Measurements from ENCODE around the gene COL18A1. TPM values are rescaled to one million over a fixed set of nuclear protein-coding genes. Genes with fewer than 3 reads are reported as not detected.

COL18A1 gene
- total RNA-seq, 1 donor from 2014 or later = 52.6 TPM

GRCh38 chr21:45536301-45537081 lies 131.5 kb downstream of the COL18A1 start:
- Mint-ChIP-seq H3K9me3 (no peaks in the 10 kb centered on the region), H3K4me1 (peaks cover 33% of the 10 kb centered on the region), H3K36me3 (peaks cover 10% of the 10 kb centered on the region), H3K4me3 (no peak overlapping the region), H3K27me3 (ENCODE audit: insufficient read depth, low read depth) (peaks cover 6% of the 10 kb centered on the region), H3K27ac (peak overlapping the region; percentile 88)
- Histone ChIP-seq H3K9ac (no peak overlapping the region), H3K4me1 (peaks cover 12% of the 10 kb centered on the region), H2AFZ (replicated peaks) (no peak overlapping the region), H3K36me3 (no peaks in the 10 kb centered on the region), H3K4me2 (peak overlapping the region; percentile 42), H3K27ac (no peak overlapping the region), H3F3A (ENCODE audit: low read depth) (no peaks in the 10 kb centered on the region), H3K4me3 (no peak overlapping the region), H3K79me2 (ENCODE audit: low read depth) (peaks cover 20% of the 10 kb centered on the region), H4K20me1 (ENCODE audit: low read depth) (peaks cover 45% of the 10 kb centered on the region), H3K27me3 (no peaks in the 10 kb centered on the region), H3K9me3 (ENCODE audit: low read depth) (no peaks in the 10 kb centered on the region)
- TF ChIP-seq EZH2 (IDR thresholded peaks at IDR 0.05) (no peak), EZH2phosphoT487 (IDR thresholded peaks at IDR 0.05) (no peak), CTCF (IDR thresholded peaks at IDR 0.05) (no peak)
- DNase-seq (ENCODE audit: low spot score) = peak; percentile 49

- no peak overlapping the region for H3K4me3 Mint-ChIP-seq
- Histone ChIP-seq H3K9ac (no peak overlapping the region), H3K27me3 (no peaks in the 10 kb centered on the region), H3K36me3 (no peaks in the 10 kb centered on the region), H2AFZ (replicated peaks) (no peak overlapping the region), H3F3A (ENCODE audit: low read depth) (no peaks in the 10 kb centered on the region), H4K20me1 (ENCODE audit: low read depth) (peaks cover 46% of the 10 kb centered on the region), H3K4me1 (peaks cover 14% of the 10 kb centered on the region), H3K4me2 (peak overlapping the region; percentile 42), H3K27ac (no peak overlapping the region), H3K9me3 (ENCODE audit: low read depth) (no peaks in the 10 kb centered on the region), H3K79me2 (ENCODE audit: low read depth) (peaks cover 24% of the 10 kb centered on the region), H3K4me3 (no peak overlapping the region)
- H3K36me3 Mint-ChIP-seq = peaks cover 7% of the 10 kb centered on the region
- TF ChIP-seq EZH2phosphoT487 (IDR thresholded peaks at IDR 0.05) (no peak), EZH2 (IDR thresholded peaks at IDR 0.05) (no peak), CTCF (IDR thresholded peaks at IDR 0.05) (no peak)
- no peak for DNase-seq (ENCODE audit: low spot score)
- H3K9me3 Mint-ChIP-seq = no peaks in the 10 kb centered on the region
- peaks cover 6% of the 10 kb centered on the region for H3K27me3 Mint-ChIP-seq (ENCODE audit: insufficient read depth, low read depth)
- H3K27ac Mint-ChIP-seq = peak overlapping the region; percentile 85
- H3K4me1 Mint-ChIP-seq = peaks cover 33% of the 10 kb centered on the region
Observed at GRCh38 chr21:45537111-45537745, 132.3 kb downstream of the COL18A1 start.

GRCh38 chr21:45537746-45538291 lies 132.9 kb downstream of the COL18A1 start:
- Histone ChIP-seq H3F3A (ENCODE audit: low read depth) (no peaks in the 10 kb centered on the region), H3K27ac (no peak overlapping the region), H4K20me1 (ENCODE audit: low read depth) (peaks cover 46% of the 10 kb centered on the region), H3K4me2 (no peak overlapping the region), H3K9me3 (ENCODE audit: low read depth) (no peaks in the 10 kb centered on the region), H3K9ac (no peak overlapping the region), H3K36me3 (no peaks in the 10 kb centered on the region), H3K4me3 (no peak overlapping the region), H3K79me2 (ENCODE audit: low read depth) (peaks cover 24% of the 10 kb centered on the region), H3K4me1 (peaks cover 16% of the 10 kb centered on the region), H2AFZ (replicated peaks) (no peak overlapping the region), H3K27me3 (no peaks in the 10 kb centered on the region)
- no peaks in the 10 kb centered on the region for H3K9me3 Mint-ChIP-seq
- no peak overlapping the region for H3K4me3 Mint-ChIP-seq
- no peak for DNase-seq (ENCODE audit: low spot score)
- TF ChIP-seq EZH2 (IDR thresholded peaks at IDR 0.05) = no peak
- TF ChIP-seq CTCF (IDR thresholded peaks at IDR 0.05) = no peak
- TF ChIP-seq EZH2phosphoT487 (IDR thresholded peaks at IDR 0.05) = no peak
- peaks cover 33% of the 10 kb centered on the region for H3K4me1 Mint-ChIP-seq
- H3K36me3 Mint-ChIP-seq = peaks cover 3% of the 10 kb centered on the region
- peaks cover 3% of the 10 kb centered on the region for H3K27me3 Mint-ChIP-seq (ENCODE audit: insufficient read depth, low read depth)
- H3K27ac Mint-ChIP-seq = no peak overlapping the region
